AG04449 (cell line): ENCODE results near the gene TDRD7.

Source experiments
- CTCF ChIA-PET: fragments of 350-600 bp; formaldehyde crosslinking; extraction: SDS; loops from one replicate; lab custom pipeline; 2021; ENCODE audit warnings: antibody characterized with exemption; lab: Yijun Ruan, JAX
- POLR2A ChIA-PET: fragments of 400-600, 350-600 bp; formaldehyde crosslinking; extraction: SDS; loops from one replicate; lab custom pipeline; 2020; ENCODE audit warnings: antibody characterized with exemption, inconsistent platforms; lab: Yijun Ruan, JAX
- DNase-seq: peaks from one replicate; pipeline ENCODE4 v3.0.0-alpha.2; 2010; ENCODE audit warnings: low read depth, low spot score
- H3K4me3 ChIP-seq: 2 replicates; pipeline ENCODE4 v1.5.1; 2011; ENCODE audit warnings: low read depth, mild to moderate bottlenecking, control low read depth, low read length
- CTCF ChIP-seq: IDR thresholded peaks from one replicate; pipeline ENCODE4 v1.5.1; 2011; ENCODE audit warnings: mild to moderate bottlenecking, moderate library complexity, low read length, control low read depth, inconsistent platforms; ENCODE audit not compliant: insufficient read depth; ENCODE audit errors: missing control alignments

TDRD7 gene

DNA sequence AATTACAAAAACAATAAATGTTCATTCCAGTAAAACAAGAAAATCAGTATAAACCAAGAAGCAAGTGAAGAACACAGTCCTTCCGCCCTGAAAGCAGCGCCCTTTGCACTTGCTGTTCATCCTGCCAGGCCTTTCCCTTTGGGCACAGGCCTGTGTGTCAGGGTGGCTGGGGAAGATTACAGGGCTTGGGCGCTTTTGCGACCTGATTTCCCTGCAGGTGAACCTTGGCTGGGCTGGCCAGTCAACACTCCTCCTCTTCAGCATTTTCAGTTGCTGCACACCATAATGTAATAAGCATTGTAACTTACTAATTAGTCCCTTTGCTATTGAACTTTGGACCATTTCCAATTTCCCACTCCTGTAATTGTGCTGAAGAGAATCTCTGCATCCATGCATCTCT lies 38.6 kb upstream of the TDRD7 start:
- POLR2A ChIA-PET, result no interaction called here
- no peak for DNase-seq
- no peak overlapping the region for H3K4me3 ChIP-seq
- TF ChIP-seq CTCF, result no peak
- CTCF ChIA-PET, result no interaction called here

- no peak overlapping the region for H3K4me3 ChIP-seq
- ChIA-PET POLR2A (no interaction called here), CTCF (interaction anchor here (0.7 to 0.9 kb wide), 2 partner anchors 12 to 518 kb away, joined by 3 to 4 read pairs; no protein-coding TSS in a partner anchor)
- no peak for TF ChIP-seq CTCF
- DNase-seq, result no peak
Observed at GRCh38 chr9:97374811-97375210, 37.1 kb upstream of the TDRD7 start.

GRCh38 chr9:97376902-97377301 lies 35.0 kb upstream of the TDRD7 start:
- no peak for DNase-seq
- POLR2A ChIA-PET, result no interaction called here
- no peak overlapping the region for H3K4me3 ChIP-seq
- no peak for TF ChIP-seq CTCF
- CTCF ChIA-PET, result interaction anchor here (1.3 to 2.5 kb wide), 2 partner anchors 9 to 34 kb away, joined by 4 to 13 read pairs; no protein-coding TSS in a partner anchor

DNA sequence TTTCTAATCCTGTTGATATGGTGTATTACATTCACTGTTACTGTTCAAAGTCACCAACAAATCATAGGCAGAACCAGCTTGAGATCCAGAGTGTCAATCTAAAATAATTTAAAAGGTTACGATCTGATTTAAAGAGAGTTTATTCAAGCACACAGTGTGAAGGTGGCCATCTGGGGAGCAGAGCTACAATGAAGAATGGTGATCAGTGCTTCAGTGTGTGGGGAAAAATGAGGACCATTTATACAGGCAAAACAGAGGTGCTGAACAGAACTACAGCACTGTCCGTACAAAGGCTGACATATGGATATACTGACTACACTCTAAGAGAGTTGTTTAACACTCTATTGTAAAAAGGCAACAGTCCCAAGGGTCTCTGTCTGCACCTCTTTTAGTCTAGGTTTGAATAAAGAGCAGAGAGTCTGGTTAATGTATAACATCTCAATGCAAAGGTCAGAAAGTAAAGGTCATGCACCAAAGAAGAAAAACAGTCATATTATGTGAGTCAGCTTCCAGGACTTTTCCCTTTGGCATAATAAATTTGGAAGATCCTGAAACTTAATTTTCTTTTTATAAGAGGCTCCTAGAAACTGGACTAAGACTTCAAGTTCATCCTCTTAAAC lies 29.7 kb upstream of the TDRD7 start:
- DNase-seq, result no peak
- TF ChIP-seq CTCF, result no peak
- H3K4me3 ChIP-seq, result no peak overlapping the region
- ChIA-PET CTCF (interaction anchor here (0.8 to 2.0 kb wide), 2 partner anchors 19 to 29 kb away, joined by 3 to 5 read pairs; no protein-coding TSS in a partner anchor), POLR2A (no interaction called here)

GRCh38 chr9:97384406-97385262 lies 27.3 kb upstream of the TDRD7 start:
- ChIA-PET POLR2A (no interaction called here), CTCF (interaction anchor here (1.3 to 2.3 kb wide), 4 partner anchors 9 to 38 kb away, joined by 3 to 17 read pairs (median 4); no protein-coding TSS in a partner anchor)
- TF ChIP-seq CTCF, result no peak

More at GRCh38 chr9:97384406-97385262, 27.3 kb upstream of the TDRD7 start:
- no peak for DNase-seq
- no peak overlapping the region for H3K4me3 ChIP-seq
